Measurements from ENCODE around the gene GRK3.

Gene GRK3

DNA sequence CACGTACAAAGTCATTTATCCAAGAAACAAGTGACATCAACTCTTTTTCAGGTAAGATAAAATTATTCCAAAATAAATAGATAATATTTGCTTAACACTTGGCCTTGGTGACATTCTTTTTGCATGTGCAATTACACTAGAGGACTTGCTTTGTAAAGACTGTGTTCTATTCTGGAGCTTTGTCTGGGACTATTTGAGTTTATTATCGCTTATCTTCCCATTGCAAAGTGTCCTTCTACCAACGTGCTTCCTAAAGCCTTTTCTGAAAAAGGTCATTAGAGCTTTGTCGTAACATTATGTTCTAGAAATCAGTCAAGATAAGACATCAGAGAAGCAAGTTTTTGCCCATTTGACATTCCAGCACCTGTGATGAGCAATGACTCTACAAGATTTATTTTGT lies 99.2 kb downstream of the GRK3 start:
- DNase-seq (ENCODE audit: low read depth), result no peak

DNA sequence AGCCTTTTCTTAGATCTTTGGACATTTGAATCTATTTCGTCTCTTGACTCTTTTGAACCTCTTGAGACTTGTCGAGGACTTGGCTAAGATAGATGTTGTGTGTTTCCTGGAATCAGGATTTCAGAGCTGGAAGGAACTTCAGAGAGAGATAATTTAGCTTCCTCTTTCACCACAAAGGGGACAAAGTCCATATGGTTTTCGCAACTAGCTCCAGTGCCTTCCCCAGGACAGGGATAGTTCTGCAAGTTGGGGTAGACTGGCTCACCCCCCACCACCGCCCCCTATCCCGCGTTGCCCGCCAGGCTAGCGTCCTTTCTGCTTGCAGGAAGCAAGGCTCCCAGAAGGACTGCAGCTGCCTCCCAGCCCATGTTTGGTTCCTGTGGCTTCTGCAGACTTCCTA lies 101.8 kb downstream of the GRK3 start:
- DNase-seq (ENCODE audit: low read depth), result no peak

DNA sequence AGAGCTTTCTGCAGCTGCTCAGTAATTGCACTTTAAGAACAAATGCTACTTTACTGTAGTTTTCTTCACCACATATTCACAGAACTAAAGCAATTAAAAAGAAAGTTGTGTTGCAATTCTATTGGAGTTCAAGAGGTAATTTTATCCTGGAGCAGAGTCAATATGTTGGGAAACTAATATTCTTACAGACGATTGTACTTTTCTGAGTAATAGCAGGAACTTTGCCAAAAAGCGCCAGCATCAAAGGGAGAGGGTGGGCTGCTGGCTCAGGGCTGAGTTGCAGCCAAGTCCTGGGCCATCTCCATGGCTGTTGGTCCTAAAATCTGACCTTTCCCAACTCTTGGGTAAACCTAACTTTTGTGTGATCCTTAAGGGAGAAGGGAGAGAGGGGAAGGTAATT lies 104.0 kb downstream of the GRK3 start:
- no peak for DNase-seq (ENCODE audit: low read depth)

DNA sequence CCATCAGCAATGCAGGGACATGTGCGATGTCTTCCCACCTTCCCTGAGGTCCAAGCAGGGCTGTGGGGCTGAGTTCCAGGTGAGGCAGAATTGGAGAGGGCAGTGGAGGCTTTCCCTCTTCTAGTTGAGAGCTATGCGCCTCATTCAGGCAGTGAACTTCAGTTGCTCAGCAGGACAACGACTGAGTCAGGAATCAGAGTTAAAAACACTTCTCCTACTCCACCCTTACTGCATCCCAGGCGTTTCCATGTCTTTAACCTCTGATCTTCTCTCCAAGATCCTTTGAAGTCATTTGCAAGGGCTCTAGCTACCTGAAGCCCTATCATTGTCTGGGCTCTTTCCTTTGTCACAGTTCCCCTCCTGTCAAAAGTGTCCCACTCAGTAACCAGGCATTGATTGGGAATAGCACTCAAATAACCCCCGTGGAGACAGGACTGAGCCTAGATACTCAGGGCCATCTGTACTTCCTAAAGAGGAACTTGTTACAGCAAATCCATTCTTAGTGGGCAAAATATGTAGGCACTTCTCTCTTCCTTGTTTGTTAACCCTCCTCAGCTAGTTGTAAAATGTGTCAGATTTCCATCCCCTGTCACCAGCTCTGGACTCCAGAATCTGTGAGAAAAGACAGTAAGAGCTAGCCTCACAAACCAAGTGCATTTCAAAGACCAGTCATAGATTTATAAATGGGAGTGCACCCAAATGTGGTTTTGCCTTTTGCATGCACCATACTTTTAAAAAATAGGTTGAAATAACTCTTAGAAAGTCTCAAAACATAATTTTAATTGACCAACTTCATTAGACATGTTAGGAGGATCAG lies 105.0 kb downstream of the GRK3 start:
- DNase-seq (ENCODE audit: low read depth), result no peak

DNA sequence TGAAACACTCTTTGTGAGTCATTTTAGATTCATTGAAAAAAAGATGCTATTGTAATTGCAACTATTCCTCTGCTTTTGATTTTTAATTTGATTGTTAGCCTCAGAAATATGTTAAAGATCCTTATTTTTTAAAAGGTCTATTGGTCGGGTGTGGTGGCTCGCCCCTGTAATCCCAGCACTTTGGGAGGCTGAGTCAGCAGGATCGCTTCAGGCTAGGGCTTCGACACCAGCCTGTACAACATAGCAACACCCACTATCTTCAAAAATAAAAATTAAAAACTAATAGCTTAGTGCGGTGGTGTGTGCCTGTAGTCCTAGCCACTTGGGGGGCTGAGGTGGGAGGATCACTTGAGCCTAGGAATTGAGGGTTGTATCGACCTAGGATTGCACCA lies 105.6 kb downstream of the GRK3 start:
- no peak for DNase-seq (ENCODE audit: low read depth)

DNA sequence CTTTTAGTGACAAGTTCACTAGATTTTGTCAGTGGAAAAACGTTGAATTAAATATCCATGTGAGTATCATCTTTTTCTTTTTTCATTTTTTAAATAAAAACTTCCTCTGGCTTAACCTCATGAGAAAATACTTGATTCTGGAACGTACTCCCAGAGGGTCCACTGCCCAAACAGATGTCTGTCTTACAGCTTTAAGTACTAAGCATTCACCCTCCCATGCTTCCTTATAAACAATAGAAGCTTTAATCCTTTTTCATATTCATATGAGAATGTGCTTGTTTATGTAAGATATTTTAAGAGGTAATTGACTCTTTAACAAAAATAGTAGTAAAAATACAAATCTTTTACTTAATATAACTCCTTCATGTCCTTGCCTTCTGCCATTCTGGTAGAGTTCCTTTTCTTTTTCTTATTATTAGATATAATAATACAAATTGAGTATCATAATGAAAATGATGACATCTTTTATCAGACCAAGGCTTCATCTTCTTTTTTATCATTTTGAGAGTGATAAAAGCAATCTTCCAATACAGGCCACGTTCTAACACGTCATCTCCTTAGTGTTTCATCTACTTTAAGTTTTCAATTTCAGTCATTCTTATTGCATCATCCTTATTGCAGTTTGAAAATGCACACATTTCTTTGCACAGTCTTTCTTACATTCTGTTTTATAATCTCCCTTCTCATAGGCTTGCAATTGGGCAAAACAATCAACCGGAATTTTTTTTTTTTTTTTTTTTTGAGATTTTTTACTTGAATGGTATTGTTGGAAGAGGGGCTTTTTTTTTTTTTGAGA lies 108.0 kb downstream of the GRK3 start:
- DNase-seq (ENCODE audit: low read depth), result no peak

DNA sequence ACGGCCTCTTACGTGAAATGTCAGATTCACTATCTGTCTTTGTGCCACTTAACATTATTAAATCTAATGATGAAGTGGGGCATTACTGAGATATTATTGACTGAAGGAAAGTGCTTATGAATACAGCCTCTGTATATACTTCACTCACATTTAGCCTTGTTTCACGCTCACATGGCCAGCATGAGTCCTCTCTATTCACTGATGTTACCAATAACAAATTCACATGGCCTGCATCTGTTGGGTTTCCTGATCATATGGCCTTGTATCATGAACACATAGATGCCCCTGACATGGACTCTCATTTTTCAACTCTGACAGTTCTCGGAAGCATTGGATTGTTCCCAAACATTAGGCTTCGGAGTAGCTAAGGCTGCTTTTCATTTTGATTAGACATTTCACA lies 109.2 kb downstream of the GRK3 start:
- DNase-seq (ENCODE audit: low read depth), result no peak

DNA sequence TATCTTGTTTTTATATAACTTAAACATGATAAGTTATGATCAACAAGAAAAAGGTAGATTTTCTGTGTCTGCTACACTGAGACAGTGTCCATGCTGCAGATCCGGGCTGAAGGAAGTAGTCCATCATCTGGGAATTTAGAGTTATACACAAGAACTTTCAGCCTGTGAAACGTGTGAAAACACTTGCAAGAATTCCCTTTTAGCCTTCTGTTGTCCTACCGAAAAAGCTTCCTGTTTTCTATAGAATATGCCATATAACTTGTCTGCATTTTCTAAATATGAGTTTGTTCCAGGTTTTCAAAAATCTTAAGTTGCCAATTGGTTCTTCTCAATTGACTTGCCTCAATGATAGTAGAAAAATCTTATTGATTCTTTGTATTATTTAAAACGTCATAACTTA lies 113.2 kb downstream of the GRK3 start:
- no peak for DNase-seq (ENCODE audit: low read depth)

DNA sequence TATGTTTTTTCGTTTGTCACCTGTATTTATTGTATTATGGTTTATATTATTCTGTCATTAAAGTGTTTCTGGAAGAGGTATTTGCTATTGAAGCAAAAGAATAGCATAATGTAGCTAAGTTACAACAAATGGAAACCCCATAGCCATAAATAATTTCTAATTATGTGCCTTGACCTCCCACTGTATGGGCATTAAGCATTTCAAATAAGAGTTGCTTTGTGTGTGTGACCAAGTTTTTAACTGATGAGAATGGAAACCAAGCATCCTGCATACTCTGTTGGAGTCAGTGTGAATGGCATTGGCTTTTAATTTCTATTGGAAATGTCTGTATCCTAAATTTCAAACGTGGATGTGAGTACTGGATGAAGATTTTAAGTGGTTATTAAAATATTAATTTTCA lies 115.6 kb downstream of the GRK3 start:
- no peak for DNase-seq (ENCODE audit: low read depth)

DNA sequence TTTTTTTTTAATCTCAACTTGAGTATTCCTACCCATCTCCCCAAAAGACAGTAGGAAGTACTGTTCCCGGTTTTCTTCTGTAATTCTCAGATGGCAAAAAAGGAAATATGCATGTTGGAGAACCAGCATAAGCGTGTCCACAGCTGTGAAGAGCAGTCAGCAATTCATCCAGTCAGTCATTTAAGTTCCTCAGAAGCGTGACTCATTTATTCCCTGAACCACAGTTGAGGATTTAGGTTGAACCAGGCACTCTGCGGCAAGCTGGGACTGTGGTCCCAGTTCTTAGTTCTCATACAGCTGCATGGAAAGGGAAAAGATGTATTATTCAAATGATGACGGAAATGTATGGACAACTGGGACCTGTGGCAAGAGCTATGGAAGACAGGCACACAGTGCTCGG lies 116.5 kb downstream of the GRK3 start:
- no peak for DNase-seq (ENCODE audit: low read depth)

DNA sequence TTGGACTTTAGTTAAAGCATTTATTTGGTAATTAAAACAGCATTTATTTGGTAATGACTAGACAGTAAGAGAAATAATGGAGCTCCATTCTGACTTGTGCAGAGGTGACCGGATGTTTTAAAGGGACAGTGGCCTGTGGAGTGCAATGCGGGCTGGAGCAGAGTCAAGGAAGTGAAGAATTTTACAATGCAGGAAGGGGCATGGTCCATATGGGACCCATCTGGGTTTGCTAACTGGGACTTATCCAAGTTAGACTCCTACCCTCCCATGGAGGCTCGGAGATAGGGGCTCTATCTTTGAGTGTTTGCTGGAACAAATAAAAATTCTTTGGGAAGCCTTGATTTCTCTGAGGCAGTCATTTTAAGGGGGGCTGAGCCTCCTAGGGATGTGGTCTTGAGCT lies 117.6 kb downstream of the GRK3 start:
- DNase-seq (ENCODE audit: low read depth), result no peak

DNA sequence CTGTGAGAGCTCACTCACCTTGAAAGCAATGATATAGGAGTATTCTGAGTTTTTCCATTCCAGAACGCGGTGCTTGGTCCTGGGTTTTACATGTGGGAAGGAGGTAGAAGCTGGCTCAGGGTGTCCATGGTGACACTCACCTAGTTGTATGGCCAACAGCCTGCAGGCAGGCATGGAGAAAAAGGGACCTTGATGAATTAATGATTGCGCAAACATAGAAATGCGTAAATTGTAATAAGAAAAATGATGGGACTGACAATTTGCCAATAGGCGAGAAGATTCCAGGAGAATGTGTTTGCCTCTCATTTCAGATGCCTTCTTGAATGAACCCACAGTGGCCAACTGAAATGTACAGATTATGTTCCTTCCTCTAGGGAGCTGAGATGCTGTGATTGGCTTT lies 124.2 kb downstream of the GRK3 start:
- no peak for DNase-seq (ENCODE audit: low read depth)

DNA sequence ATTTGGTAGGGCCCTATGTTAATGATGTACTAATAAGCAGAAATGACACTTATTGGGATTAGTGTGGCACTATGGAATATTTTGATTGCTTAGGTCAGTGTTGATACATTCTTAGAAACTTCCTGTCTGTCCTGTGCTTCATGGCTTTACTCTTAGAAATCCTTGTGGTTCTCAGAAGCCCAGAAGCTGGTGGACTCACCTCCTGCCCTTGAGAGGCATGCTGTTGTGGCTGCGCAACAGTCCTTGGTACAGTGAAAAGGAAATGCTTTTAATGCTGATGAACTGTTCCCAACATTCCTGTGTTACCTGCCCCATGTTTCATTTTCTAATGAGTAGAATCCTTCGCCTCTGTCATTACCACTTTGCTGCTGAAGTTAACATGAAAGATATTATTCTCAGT lies 125.2 kb downstream of the GRK3 start:
- no peak for DNase-seq (ENCODE audit: low read depth)

DNA sequence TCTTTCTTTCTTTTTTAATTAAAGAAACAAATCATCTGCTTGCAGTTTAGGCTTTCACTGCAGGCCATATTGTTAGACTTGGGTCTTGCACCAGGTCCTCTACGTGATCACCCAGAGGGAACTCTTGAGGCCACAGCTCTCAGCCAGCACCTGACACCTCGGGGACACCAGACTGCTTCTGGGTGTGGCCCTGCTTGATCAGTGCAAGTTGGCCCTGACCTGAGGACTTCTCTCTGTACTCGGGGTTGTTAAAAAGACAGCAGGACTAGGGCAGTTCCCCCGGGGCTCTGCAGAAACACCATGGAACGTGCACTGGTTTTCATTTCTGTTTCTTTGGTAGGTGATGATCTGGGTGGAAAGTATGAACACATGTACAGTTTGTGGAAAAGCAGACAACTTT lies 126.3 kb downstream of the GRK3 start:
- DNase-seq (ENCODE audit: low read depth), result no peak

DNA sequence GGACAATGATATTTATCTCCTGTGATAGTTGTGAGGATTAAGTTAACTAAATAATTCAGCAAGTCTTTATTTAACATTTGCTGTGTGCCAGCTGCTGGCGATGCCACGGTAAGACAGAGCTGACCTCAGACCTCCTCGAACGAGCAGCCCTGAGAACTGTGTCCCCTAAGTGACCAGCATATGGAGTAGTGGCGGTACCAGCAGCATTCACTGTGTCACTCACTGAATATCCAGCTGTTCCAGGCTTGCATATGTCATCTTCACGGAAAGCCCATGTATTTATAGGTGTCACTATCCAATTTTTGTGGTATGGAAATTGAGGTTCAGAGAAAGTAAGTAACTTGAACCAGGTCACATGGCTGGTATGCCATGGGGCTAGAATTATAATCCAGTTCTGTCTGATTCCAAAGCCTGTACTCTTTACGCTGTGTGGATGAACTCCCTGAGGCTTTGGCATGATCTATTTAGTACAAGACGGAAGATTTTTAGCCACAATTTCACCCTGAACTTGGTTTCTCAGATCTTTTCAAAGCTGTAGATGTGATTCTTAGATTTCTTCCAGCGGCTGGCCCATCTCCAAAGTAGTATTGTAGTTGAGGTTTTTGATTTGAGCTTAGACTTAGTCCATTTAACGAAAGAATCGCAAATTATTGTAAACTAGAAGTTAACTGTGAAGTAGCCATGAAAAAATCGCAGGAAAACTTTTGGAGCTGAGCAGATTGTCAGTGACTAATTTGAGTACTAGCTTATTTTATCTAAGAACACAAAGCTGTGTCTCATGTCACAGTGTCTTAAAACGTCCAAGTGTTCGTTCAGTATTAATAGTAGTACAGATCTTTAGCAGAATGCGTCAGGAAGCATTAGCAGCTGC lies 128.2 kb downstream of the GRK3 start:
- no peak for DNase-seq (ENCODE audit: low read depth)

DNA sequence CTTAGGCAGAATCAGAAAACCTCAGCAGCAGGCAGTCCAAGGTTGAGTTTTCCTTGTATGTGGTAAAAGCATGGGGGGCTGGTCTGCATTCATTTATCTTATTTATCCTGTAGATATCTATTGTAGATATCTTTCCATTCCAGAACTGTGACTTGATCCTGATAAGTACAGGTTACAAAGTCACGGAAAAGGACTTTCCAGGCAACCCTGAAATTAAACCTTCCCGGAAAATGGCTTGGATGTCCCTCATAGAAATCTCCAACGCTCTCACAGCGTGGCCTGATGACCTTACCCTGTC lies 128.7 kb downstream of the GRK3 start:
- DNase-seq (ENCODE audit: low read depth), result no peak

DNA sequence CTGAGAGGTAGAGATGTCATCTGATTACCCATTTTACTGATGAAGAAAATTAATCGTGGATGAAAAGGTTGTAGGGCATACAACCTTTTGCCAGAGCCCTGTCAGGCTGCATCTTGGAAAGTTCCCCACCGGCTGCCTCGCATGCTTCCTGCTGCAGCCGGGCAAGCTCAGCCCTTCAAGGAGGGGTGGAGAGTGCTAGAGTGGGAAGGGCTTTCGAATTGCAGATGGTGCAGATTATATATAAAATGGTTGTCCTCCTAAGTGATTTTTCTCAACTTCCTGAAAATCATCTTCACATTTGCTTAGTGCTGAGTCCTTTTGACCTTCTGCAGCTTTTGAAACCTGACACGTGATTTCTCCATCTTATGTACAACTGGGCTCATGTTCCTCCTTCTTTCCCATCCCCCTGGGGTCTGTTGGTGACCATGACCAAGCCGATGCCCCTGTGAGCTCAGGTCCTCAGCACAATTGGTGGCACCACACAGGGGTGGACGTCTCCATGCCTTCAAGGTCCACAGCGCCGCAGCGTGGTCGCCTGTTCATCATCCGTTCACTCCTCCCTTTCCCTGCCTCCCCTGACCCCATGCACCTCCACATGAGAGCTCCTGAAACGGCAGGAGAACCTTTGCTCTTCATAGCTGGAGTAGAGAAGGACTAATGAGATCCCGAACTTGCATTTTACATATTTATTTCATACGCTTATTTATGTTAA lies 129.9 kb downstream of the GRK3 start:
- no peak for DNase-seq (ENCODE audit: low read depth)

DNA sequence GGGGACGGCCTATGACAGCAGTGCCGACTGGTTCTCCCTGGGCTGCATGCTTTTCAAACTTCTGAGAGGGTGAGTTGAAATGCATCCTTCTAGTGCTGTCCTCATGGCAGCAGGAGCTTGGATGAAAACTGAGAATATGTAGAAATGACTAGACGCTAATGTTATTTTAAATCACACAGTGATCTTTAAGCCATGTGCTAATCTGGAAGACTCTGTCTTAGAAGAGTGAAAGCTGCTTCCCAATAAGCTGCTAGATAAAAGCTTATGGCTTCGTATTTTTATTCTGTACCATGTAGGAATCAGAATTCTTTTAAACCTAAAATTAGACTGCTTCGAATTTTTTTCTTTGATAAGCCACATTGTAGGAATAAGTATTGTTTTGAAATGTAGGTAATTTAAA lies 130.7 kb downstream of the GRK3 start:
- no peak for DNase-seq (ENCODE audit: low read depth)

DNA sequence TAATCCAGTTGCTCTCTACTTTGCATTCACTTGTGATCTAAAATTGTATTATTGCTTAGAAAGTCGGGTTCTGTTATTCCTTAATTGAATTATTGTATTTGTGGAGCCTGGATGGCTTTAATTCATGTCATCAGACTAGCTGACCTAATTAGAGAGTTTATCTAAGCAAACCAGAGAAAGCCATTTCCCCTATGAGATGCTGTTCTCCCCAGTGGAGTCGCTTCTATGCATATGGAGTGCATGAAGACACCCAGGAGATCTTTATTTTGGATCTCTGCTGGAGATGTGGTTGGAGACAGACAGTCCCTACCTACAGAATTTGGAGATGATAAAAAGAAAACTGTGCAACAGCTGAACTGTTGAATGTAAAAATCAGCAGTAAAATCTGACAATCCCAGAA lies 132.3 kb downstream of the GRK3 start:
- DNase-seq (ENCODE audit: low read depth), result no peak

DNA sequence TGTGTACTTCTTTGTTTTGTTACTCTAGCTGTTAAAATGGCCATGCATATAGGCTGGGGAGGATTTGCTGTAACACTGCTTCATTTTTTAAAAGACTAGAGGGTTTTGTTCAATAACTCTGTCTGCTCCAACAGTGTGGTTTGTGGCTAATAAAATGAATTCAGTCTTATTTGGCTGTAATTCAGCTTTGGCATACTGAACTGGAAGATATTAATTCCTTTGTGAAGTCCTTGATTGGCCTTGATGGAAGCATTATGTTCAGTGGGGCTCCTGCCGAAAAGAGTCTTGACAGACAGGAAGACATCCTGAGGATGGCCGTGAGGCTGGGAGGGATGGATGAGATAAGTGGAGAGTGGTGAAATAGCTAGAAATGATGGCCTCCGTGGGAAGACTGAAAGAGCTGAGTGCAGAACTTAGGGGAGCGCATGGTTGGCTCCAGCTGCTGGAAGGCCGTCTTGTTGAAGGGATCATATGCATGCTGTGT lies 132.7 kb downstream of the GRK3 start:
- DNase-seq (ENCODE audit: low read depth), result no peak

DNA sequence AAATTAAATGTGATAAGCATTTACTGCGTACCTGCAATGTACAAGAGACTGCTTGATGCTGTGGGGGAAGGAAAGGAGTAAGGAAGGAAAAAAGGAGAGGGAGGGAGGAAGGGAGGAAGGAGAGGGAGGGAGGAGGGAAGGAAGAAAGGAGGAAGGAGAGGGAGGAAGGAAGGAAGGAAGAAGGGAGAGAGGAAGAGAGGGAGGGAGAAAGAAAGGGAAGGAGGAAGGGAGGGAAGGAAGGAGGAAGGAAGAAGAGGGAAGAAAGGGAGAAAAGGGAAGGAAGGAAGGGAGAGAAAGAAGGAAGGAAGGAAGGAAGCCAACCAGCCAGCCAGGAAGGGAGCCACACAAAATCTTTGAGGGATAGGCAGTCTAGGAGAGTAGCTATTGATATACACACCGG lies 133.5 kb downstream of the GRK3 start:
- no peak for DNase-seq (ENCODE audit: low read depth)

DNA sequence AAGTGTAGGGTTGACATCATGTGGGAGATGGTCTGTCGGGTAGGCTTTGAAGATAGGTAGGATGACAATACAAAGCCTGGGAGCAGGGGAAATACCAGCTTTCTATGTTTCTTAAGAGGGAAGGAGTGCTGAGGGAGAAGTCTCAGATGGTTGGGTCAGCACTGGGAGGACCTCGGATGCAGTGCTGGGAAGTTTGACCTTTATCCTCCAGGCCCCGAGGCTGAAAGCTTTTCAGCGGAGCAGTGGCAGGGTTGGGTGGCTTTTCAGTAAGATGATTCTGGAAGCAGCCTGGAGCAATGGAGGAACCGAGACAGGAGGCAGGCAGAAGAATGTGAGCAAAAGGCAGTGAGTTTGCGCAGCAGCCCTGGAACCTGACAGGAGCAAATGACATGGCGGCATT lies 134.0 kb downstream of the GRK3 start:
- DNase-seq (ENCODE audit: low read depth), result no peak
